ENCODE measurements around the gene PCDH8.

Gene PCDH8

GRCh38 chr13:52815330-52815729 lies 33.1 kb downstream of the PCDH8 start:
- in situ Hi-C loops (cut with MboI; ENCODE audit: low sequenced_read_pairs) = no loop called here

- in situ Hi-C loops (cut with MboI; ENCODE audit: low sequenced_read_pairs) = no loop called here
Measured at GRCh38 chr13:52812941-52813340, 35.5 kb downstream of the PCDH8 start.

GRCh38 chr13:52811841-52812240 lies 36.6 kb downstream of the PCDH8 start:
- in situ Hi-C loops (cut with MboI; ENCODE audit: low sequenced_read_pairs) = no loop called here

GRCh38 chr13:52810526-52810925 lies 37.9 kb downstream of the PCDH8 start:
- in situ Hi-C loops (cut with MboI; ENCODE audit: low sequenced_read_pairs) = no loop called here

GRCh38 chr13:52810011-52810410 lies 38.4 kb downstream of the PCDH8 start:
- in situ Hi-C loops (cut with MboI; ENCODE audit: low sequenced_read_pairs) = no loop called here

GRCh38 chr13:52809310-52809769 lies 39.1 kb downstream of the PCDH8 start:
- in situ Hi-C loops (cut with MboI; ENCODE audit: low sequenced_read_pairs) = no loop called here

GRCh38 chr13:52808842-52809219 lies 39.6 kb downstream of the PCDH8 start:
- in situ Hi-C loops (cut with MboI; ENCODE audit: low sequenced_read_pairs) = no loop called here

- in situ Hi-C loops (cut with MboI; ENCODE audit: low sequenced_read_pairs) = no loop called here
Measured at GRCh38 chr13:52806029-52806428, 42.4 kb downstream of the PCDH8 start.

- in situ Hi-C loops (cut with MboI; ENCODE audit: low sequenced_read_pairs) = no loop called here
Measured at GRCh38 chr13:52804202-52804641, 44.2 kb downstream of the PCDH8 start.

GRCh38 chr13:52800856-52801255 lies 47.6 kb downstream of the PCDH8 start:
- in situ Hi-C loops (cut with MboI; ENCODE audit: low sequenced_read_pairs) = no loop called here

GRCh38 chr13:52798770-52799430 lies 49.5 kb downstream of the PCDH8 start:
- in situ Hi-C loops (cut with MboI; ENCODE audit: low sequenced_read_pairs) = no loop called here

- in situ Hi-C loops (cut with MboI; ENCODE audit: low sequenced_read_pairs) = no loop called here
Measured at GRCh38 chr13:52797176-52797575, 51.3 kb downstream of the PCDH8 start.

GRCh38 chr13:52794589-52794988 lies 53.9 kb downstream of the PCDH8 start:
- in situ Hi-C loops (cut with MboI; ENCODE audit: low sequenced_read_pairs) = no loop called here

GRCh38 chr13:52793515-52794061 lies 54.9 kb downstream of the PCDH8 start:
- in situ Hi-C loops (cut with MboI; ENCODE audit: low sequenced_read_pairs) = no loop called here

Data from HL-60/S4 treated with phorbol 12-myristate 13-acetate at 8.2 ng/mL for 4 days and 3 days (cell line).